HG03442 (cell line): ENCODE results near the gene MERTK.

ENCODE experiments used
- ATAC-seq: cut with Tn5 transposase; IDR thresholded peaks from one replicate; pipeline ENCODE4 v1.9.1; 2021; ENCODE audit warnings: mild to moderate bottlenecking, moderate library complexity; ENCODE audit not compliant: unreplicated experiment

The MERTK gene

DNA sequence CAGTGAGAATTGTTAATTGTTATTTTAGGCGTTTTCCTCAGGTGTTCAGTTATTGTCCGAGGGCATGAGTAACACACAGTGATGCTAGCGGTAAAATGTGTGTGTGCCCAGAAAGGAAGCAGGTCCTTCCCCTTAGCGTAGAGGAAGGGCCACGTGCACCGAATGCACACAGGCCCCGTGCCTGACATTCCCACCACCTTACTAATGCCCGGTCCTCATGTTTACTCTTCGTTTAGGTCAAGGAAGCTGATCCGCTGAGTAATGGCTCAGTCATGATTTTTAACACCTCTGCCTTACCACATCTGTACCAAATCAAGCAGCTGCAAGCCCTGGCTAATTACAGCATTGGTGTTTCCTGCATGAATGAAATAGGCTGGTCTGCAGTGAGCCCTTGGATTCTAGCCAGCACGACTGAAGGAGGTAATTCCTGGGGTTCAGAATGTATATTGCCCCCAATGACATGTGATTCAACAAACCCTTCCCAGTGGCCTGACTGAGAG is 76.7 kb downstream of the MERTK start:
- ATAC-seq, result no peak

DNA sequence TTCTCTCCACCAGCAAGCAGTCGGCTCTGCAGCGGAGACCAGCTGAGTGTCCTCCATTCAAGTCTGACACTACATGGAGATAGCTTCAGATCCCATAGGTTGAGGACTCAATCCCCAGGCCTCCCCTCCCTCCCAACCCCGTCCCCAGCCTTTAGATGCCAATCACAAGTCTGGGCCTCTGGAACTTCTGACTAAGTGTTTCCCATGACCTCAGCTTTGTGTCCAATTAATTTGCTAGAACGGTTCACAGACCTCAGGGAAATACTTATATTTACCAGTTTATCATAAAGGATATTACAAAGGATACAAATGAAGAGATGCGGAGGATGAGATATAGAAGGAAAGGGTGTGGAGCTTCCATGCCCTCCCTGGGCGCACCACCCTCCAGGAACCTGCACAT is 77.4 kb downstream of the MERTK start:
- ATAC-seq, result no peak

DNA sequence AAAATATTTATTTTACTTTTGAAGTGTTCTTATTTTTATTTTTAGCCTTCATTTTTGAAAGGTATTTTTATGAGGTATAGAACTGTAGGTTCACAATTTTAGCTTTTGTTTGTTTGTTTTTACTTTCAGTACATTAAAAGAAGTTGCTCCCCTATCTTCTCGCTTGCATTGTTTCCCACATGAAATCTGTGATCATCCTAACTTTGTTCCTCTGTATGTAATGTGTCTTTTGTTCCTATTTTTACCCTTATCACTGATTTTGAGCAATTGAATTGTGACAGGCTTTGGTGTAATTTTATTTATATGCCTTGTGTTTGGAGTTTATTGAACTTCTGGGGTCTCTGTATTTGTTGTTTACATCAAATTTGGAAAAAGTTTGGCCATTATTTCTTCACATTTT is 78.8 kb downstream of the MERTK start:
- ATAC-seq, result no peak

DNA sequence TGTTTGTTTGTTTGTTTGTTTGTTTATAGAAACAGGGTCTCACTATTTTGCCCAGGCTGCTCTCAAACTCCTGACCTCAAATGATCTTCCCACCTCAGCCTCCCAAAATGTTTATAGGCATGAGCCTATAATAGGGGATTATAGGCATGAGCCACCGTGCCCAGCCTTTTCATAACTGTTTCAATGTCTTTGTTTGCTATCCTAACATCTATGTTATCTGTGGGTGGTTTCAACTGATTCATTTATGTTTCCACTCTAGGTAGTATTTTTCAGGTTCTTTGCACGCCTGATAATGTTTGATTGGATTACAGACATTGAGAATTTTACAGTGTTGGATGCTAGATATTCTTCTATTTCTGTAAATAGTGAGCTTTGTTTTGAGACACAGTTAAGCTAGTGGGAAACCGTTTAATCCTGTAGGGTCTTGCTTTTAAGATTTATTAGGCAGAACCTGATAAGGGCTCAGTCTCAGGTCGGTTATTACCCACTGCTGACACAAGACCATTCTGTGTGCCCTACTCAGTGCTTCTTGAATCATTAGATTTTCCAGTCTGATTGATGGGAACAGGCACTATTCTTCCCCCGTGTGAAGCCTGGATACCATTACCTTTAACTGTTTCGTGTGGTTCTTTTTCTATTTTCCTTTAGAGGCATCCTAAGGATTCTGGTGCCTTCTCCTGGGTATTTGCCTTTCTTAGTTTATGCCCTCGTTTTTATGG is 80.2 kb downstream of the MERTK start:
- ATAC-seq, result no peak

DNA sequence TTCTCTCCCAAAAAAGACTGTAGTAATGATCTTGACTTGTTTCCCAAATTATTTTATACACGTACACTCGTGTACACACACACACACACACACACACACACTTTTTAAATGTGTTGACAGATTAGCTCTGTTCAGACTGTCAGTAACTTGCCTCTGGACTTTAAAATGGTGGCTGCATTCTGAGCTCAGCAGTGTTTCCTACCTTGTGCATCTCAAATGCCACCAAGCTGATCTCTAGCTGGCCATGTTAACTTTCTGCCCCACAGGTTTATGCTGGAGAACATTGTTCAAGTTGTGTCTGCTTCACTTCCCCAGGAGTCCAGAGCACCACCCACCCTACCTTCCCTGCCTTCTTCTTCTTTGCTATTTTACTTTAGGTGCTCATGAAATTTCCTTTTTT is 83.3 kb downstream of the MERTK start:
- no peak for ATAC-seq

DNA sequence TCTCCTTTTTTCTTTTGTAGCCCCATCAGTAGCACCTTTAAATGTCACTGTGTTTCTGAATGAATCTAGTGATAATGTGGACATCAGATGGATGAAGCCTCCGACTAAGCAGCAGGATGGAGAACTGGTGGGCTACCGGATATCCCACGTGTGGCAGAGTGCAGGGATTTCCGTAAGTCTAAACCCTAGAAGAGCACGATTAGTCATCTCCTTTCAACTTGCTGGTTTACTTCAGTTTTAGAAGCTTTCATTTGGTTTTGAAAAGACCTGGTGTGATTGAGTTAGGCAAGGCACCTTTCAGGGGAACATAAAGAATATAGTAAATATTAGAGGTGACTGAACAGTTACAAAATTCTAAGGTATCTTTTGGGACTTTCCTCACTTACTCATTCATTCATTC is 84.4 kb downstream of the MERTK start:
- peak; percentile 49 for ATAC-seq

DNA sequence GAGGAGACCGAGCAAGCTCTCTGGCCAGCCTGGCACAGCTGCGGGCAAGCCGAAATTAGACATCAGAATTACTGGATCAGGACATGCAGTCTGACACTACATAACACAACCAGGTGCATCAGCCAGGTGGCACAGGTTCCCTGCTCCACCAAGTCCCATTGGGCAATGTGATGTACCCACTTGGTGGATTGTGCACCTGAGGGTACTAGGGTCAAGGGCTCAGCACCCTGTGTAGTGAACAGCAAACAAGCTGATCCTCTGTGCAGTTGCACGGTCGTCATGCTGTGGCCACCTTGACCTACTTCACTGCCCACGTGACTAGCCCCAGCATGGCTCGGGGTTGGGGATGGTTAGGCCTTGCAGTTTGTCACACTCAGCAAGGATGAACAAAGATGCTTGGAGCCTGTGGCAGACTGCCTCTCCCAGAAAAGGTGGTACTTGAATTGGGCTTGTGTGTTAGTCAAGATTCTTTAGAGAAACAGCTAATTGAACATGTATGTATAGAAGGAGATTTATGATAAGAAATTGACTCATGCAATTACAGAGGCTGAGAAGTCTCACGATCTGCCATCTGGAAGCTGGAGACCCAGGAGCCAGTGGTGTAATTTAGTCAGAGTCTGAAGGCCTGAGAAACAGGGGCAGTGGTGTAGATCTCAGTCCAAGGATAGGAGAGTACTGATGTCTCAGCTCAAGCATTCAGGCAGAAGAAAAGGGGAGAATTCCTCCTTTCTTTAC is 85.2 kb downstream of the MERTK start:
- ATAC-seq, result no peak

DNA sequence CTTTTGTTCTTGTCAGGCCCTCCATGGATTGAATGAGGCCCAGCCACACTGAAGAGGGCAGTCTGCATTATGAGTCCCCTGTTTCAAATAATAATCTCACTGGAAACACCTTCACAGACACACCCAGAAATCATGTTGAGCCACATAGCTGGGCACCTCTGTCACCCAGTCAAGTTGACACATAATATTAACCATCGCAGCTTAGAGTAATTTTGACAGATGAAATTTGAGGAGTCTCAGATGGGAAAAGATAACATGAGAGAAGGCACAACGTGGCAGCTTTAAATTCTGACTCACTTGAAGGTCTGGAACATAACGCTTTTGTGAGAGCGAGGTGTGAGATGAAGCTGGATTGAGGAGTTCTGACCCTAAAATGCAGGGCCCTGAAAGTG is 85.8 kb downstream of the MERTK start:
- no peak for ATAC-seq

DNA sequence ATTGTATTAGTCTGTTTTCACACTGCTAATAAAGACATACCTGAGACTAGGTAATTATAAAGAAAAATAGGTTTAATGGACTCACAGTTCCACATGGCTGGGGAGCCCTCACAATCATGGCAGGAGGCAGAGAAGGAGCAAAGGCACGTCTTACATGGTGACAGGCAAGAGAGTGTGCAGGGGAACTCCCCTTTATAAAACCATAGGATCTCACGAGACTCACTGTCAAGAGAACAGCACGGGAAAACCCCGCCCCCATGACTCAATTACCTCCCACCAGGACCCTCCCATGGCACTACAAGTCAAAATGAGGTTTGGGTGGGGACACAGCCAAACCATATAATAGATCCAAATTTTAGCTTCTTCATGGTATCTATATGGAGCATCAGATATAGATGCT is 87.1 kb downstream of the MERTK start:
- ATAC-seq, result no peak

DNA sequence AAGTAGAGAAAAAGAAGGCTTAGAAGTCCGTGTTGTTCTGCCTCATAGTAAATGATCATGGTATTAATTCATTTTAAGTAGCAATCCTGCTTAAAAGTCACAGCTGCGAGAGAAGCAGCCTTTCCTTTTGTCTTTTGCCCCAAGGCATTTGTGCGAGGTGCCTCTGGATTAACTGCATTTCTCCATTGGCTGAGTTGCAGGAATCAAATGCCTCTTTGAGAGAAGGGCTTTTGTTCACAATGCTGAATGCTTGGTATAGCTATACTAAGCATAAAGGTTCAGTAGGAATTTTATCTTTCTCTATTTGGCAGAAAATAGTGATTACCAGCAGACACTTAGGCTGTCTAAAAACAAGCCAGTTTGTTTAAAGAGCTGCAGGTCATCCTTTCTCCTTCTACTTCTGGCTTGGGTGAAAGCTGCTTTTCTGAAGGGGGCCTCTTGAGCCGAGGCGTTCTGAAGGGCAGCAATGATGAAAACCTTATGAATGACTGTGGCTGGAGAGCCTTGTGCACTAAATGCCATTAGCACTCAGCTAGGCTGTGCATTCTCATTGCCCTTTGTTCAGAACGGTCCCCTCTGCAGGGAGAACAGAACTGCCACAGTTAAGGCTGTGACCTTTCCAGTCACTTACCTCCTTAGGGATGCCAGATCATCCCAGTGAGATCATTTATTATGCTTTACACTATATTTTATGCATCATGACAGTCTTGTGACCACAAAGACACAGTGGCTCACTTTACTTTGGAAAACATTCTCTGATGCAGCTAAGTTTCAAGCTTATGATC is 87.9 kb downstream of the MERTK start:
- ATAC-seq, result no peak

DNA sequence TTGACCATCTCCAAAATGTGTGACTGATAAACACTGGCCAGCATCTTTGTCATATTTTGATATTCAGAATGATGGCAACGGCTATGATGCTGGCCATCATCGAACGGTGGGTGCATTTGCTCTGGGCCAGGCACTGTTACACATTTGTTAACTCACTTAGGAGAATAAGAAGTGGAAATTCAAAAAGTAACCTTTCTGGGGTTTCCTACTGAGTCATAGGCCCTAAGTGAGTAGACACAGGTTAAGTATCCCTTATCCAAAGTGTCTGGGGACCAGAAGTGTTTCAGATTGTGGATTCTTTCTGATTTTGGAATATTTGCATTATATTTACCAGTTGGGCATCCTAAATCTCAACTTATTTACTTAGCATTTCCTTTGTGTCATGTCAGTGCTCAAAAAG is 92.0 kb downstream of the MERTK start:
- no peak for ATAC-seq

DNA sequence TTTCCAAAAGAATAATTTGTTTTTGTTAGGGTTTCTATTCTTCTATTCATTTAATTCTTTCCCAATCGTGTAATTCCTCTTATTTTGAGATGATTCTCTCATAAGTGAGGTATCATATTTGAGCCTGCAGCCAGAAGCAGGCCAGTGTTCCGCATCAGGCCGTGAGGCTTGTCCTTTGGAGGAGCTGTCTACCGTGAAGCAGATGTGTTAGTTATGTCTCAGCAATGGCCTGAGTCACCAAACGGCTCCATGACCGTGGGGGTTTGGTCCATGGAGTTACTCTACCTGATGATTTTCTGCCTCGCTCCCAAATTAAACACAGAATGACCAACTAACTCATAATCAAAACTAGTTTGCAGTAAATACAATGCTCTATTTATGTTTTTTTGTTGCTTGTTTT is 92.4 kb downstream of the MERTK start:
- ATAC-seq, result no peak

DNA sequence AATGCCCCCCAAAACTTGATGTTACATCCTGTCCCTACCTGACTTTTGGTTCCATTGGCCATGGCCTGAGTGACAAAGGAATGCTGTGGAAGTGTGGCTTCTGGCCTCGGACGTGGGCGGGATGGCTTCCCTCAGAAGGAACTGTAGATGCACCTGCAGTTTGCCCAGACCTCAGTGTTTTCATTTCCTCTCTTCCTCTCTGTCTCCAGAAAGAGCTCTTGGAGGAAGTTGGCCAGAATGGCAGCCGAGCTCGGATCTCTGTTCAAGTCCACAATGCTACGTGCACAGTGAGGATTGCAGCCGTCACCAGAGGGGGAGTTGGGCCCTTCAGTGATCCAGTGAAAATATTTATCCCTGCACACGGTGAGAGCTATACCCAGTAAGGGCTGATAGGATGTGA is 95.6 kb downstream of the MERTK start:
- no peak for ATAC-seq

DNA sequence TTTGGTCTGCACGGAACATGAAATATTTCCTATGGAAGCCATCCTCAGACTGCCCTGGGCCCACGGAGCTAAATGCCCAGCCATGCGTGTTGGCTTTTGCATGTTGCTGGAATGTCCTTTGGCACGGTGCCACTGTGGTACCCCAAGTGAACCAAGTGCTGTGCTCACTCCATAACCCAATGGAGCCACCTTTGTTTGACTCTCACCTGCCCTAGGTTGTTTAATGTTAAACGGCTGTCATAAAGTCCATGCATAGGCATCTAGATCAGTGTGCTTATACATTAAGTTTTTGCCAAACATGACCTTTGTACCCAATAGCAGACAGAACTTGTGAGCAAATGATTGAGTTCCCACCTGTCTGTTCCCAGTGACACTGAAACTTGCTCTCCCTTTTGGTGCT is 96.7 kb downstream of the MERTK start:
- ATAC-seq, result no peak

DNA sequence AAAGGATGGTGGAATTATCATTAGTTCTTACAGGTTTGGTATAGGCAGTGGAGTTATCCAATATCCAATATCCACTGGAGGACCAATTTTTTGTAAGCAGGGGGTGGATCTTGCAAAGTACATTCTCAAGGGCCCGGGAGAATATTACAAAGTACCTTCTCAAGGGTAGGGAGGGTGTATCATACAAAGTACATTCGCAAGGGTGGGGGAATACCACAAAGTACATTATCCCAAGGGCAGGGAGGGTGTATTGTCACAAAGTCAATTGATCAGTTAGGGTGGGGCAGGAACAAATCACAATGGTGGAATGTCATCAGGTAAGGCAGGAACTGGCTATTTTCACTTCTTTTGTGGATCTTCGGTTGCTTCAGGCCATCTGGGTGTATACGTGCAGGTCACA is 101.4 kb downstream of the MERTK start:
- ATAC-seq, result no peak

DNA sequence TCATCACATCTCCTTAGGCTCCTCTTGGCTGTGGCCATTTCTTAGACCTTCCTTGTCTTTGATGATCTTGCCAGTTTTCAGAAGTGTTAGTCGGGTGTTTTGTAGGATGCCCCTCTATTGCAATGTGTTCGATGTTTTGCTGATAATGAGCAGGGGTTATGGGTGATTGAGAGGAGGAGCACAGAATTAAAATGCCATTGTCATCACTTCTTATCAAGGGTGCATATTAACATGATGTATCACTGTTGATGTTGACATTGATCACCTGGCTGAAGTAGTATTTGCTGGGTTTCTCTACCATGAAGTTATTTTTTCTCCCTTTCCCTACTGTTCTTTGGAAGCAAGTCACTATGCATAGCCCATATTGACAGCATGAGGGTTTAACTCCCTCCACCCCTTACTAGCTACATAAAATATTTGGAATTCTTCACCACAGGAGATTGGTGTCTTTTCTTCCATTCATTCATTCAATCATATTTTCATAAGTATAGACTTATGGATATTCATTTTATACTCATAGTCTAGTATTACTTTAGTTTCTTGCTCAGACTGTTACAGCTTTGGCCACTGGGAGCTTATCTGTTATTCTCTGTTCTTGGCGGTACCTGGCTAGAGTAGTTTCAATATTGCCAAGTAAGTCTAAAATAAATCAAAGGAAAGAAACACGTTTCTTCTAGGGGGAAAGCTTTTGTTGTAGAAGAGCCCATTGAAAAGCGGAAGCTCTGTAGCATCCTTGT is 102.2 kb downstream of the MERTK start:
- ATAC-seq, result no peak

DNA sequence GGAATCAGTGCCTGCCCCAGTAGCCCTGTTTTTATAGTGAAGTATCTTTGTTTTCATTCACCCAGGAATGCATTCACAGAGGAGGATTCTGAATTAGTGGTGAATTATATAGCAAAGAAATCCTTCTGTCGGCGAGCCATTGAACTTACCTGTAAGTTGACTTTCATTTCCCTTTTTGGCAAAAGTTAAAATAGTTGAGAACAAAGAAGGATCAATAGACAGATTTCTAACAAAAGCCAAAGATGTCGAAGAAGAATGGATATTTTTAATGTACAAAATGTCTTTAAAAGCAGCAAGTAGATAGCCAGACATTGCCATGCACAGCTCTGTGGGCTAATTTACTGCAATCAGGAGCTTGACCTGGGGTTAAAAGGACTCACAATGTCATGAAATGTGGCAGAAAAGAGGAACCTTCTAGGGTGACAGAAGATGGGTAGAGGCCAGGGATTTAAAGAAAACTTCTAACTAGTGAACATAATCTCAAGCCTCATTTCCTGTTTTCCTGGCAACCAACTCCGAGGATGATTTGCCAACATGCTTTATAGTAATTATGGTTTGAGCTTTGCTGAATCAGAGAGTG is 102.8 kb downstream of the MERTK start:
- no peak for ATAC-seq

DNA sequence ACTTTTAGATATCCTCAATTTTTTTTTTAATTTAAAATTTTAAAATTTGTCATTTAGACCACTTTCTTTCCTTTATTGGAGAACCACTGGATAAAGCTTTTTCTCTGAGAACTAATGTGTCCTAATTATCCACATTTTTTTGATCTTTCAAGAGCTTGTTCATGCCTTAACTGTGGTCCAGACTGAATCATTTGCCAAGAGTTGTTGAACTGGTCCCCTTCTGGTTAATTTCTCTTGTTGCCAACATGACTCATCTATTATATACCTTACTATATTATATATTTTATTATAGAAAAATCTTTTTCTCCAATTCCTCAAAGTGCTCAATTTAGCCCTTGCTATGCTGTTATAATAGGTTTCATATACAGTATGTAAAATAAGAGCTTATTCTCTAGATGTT is 103.5 kb downstream of the MERTK start:
- no peak for ATAC-seq

DNA sequence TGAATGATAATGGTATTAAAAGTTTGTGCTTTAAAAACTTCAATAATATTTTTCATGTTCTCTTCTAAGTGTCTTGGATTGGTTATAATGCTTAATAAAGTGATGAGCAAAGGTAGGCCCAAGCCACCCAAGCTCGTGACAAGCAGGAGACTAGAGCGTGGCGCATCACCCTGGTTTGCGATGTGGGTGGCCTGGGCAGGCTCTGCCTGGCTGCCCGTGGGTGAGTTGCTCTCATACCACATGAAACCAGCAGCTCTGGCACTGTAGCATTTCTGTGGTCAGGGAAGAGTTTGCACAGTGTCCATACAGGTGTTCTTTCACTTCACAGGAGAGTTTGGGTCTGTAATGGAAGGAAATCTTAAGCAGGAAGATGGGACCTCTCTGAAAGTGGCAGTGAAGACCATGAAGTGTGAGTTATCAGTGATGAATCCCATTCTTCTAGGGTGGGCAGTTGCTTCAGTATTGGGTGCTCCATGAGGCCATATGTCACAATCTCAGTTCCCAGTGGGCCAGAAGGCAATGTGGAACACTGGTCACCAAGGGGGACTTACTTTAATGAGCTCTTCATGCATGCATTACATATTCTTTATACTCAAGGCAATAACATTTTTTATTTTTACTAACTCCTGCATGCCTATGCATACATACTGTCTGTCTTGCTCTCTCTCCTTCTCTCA is 105.3 kb downstream of the MERTK start:
- no peak for ATAC-seq

DNA sequence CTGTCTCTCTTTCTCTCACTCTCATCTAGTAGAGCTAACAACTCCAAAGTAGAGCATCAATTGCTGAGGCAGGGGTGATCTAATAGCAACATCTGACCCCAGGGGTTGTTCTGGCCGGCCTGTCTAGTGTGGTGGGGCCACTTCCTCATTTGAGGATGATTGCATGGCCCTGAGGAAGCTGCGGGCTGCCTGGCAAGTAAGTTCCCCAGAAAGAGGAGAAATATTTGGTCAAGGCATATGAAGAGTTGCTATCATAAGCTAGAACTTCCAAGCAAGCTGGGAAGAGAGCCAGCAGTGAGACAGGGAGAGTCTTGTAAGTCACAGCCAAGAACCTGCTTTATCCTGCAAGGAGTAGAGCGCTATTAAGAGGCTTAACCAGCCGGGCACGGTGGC is 105.8 kb downstream of the MERTK start:
- ATAC-seq, result peak; percentile 70
